GM12878 (cell line): Measurements from ENCODE around the gene LRP1B.

ENCODE experiments used
- BACH1 ChIP-seq: fragments of 450-650 bp; IDR thresholded peaks from 2 replicates; pipeline ENCODE4 v1.6.1; 2017; ENCODE audit warnings: mild to moderate bottlenecking, borderline replicate concordance
- CHD2 ChIP-seq: IDR thresholded peaks from 2 replicates; pipeline ENCODE4 v1.6.1; 2011; ENCODE audit warnings: low read depth, low read length, improper control_type of control experiment, borderline replicate concordance
- ZNF274 ChIP-seq: IDR thresholded peaks from one replicate; pipeline ENCODE4 v1.8.0; 2011; ENCODE audit not compliant: insufficient read length, insufficient read depth
- TF ChIP-seq, protein P1 (sequence below), 3 experiments: IDR thresholded peaks in 2 of 3; conservative IDR thresholded peaks in 1 of 3; 2 replicates each; pipeline ENCODE4 v1.5.1; 2011; ENCODE audit warnings: low read depth in 3 of 3, low read length in 3 of 3, mild to moderate bottlenecking in 3 of 3, control low read depth in 2 of 3, moderate library complexity in 2 of 3, inconsistent platforms in 1 of 3, mixed read lengths in 1 of 3; ENCODE audit not compliant: control insufficient read depth in 2 of 3, insufficient read depth in 1 of 3; ENCODE audit errors: extremely low read depth in 1 of 3

DNA sequence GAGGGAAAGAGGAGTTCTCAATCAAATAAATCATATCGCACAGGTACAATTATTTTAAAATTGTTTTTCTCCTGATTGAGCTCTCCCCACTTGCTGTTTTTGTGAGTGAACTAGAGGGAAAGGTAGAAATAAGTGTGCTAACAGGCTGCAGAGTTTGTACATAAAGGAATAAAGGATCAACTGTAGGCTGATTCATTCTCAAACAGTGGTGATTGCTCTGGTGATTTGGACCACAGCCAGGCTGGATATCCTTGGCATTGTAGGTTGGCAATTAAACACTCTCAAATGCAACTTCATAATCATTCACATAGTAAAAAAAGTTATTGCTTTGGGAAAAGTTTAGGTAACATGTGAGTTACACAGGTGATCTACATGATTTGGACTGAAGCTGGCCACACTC, 29.8 kb downstream of the LRP1B start:
- TF ChIP-seq ZNF274 (no peak), BACH1 (no peak), CHD2 (no peak)
- TF ChIP-seq, protein P1, sequence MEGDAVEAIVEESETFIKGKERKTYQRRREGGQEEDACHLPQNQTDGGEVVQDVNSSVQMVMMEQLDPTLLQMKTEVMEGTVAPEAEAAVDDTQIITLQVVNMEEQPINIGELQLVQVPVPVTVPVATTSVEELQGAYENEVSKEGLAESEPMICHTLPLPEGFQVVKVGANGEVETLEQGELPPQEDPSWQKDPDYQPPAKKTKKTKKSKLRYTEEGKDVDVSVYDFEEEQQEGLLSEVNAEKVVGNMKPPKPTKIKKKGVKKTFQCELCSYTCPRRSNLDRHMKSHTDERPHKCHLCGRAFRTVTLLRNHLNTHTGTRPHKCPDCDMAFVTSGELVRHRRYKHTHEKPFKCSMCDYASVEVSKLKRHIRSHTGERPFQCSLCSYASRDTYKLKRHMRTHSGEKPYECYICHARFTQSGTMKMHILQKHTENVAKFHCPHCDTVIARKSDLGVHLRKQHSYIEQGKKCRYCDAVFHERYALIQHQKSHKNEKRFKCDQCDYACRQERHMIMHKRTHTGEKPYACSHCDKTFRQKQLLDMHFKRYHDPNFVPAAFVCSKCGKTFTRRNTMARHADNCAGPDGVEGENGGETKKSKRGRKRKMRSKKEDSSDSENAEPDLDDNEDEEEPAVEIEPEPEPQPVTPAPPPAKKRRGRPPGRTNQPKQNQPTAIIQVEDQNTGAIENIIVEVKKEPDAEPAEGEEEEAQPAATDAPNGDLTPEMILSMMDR (IDR thresholded peaks at IDR 0.05 in 2 of 3, conservative IDR thresholded peaks at IDR 0.05 in 1 of 3; ENCODE audit: control insufficient read depth in 2 of 3, extremely low read depth in 1 of 3, insufficient read depth in 1 of 3, low read depth in 3 of 3, low read length in 3 of 3) = no peak
